ENCODE data around the gene TMEM9.

TMEM9 gene

GRCh38 chr1:201136355-201137023, 17.8 kb downstream of the TMEM9 start:
- TF ChIP-seq GATA2 (IDR thresholded peaks at IDR 0.05; ENCODE audit: low read depth, low read length) (no peak), GATA3 (IDR thresholded peaks at IDR 0.05; ENCODE audit: low read depth, low read length) (no peak)

- TF ChIP-seq GATA3 (IDR thresholded peaks at IDR 0.05; ENCODE audit: low read depth, low read length) (no peak), GATA2 (IDR thresholded peaks at IDR 0.05; ENCODE audit: low read depth, low read length) (no peak)
Observed at GRCh38 chr1:201134405-201134804, 19.9 kb downstream of the TMEM9 start.

GRCh38 chr1:201131398-201131797, 22.9 kb downstream of the TMEM9 start:
- TF ChIP-seq GATA2 (IDR thresholded peaks at IDR 0.05; ENCODE audit: low read depth, low read length), result no peak
- TF ChIP-seq GATA3 (IDR thresholded peaks at IDR 0.05; ENCODE audit: low read depth, low read length), result no peak

GRCh38 chr1:201128962-201129361, 25.3 kb downstream of the TMEM9 start:
- TF ChIP-seq GATA3 (IDR thresholded peaks at IDR 0.05; ENCODE audit: low read depth, low read length) (no peak), GATA2 (IDR thresholded peaks at IDR 0.05; ENCODE audit: low read depth, low read length) (no peak)

- no peak for TF ChIP-seq GATA3 (IDR thresholded peaks at IDR 0.05; ENCODE audit: low read depth, low read length)
- TF ChIP-seq GATA2 (IDR thresholded peaks at IDR 0.05; ENCODE audit: low read depth, low read length), result no peak
Observed at GRCh38 chr1:201128476-201128875, 25.8 kb downstream of the TMEM9 start.

GRCh38 chr1:201127755-201128455, 26.4 kb downstream of the TMEM9 start:
- no peak for TF ChIP-seq GATA3 (IDR thresholded peaks at IDR 0.05; ENCODE audit: low read depth, low read length)
- no peak for TF ChIP-seq GATA2 (IDR thresholded peaks at IDR 0.05; ENCODE audit: low read depth, low read length)

GRCh38 chr1:201126832-201127754, 27.2 kb downstream of the TMEM9 start, which contains the start of gene ASCL5:
Gene ASCL5, minus strand, starts transcription at chr1:201127184. Its CDS starts 11,812 bp downstream, at chr1:201115372.
- TF ChIP-seq GATA2 (IDR thresholded peaks at IDR 0.05; ENCODE audit: low read depth, low read length) (no peak), GATA3 (IDR thresholded peaks at IDR 0.05; ENCODE audit: low read depth, low read length) (no peak)

- TF ChIP-seq GATA3 (IDR thresholded peaks at IDR 0.05; ENCODE audit: low read depth, low read length), result no peak
- TF ChIP-seq GATA2 (IDR thresholded peaks at IDR 0.05; ENCODE audit: low read depth, low read length), result no peak
Observed at GRCh38 chr1:201126463-201126831, 27.8 kb downstream of the TMEM9 start.

GRCh38 chr1:201125800-201126199, 28.5 kb downstream of the TMEM9 start:
- no peak for TF ChIP-seq GATA2 (IDR thresholded peaks at IDR 0.05; ENCODE audit: low read depth, low read length)
- no peak for TF ChIP-seq GATA3 (IDR thresholded peaks at IDR 0.05; ENCODE audit: low read depth, low read length)

GRCh38 chr1:201125019-201125418, 29.3 kb downstream of the TMEM9 start:
- TF ChIP-seq GATA2 (IDR thresholded peaks at IDR 0.05; ENCODE audit: low read depth, low read length) (no peak), GATA3 (IDR thresholded peaks at IDR 0.05; ENCODE audit: low read depth, low read length) (no peak)

- no peak for TF ChIP-seq GATA2 (IDR thresholded peaks at IDR 0.05; ENCODE audit: low read depth, low read length)
- TF ChIP-seq GATA3 (IDR thresholded peaks at IDR 0.05; ENCODE audit: low read depth, low read length), result no peak
Observed at GRCh38 chr1:201123866-201124265, 30.4 kb downstream of the TMEM9 start.

- TF ChIP-seq GATA3 (IDR thresholded peaks at IDR 0.05; ENCODE audit: low read depth, low read length), result no peak
- no peak for TF ChIP-seq GATA2 (IDR thresholded peaks at IDR 0.05; ENCODE audit: low read depth, low read length)
Observed at GRCh38 chr1:201122321-201122957, 31.8 kb downstream of the TMEM9 start.

- no peak for TF ChIP-seq GATA2 (IDR thresholded peaks at IDR 0.05; ENCODE audit: low read depth, low read length)
- TF ChIP-seq GATA3 (IDR thresholded peaks at IDR 0.05; ENCODE audit: low read depth, low read length), result no peak
Observed at GRCh38 chr1:201119206-201120197, 34.8 kb downstream of the TMEM9 start.
